NOMO-1 (cell line): ENCODE data around the gene PLEKHM3.
A peak's percentile ranks its signal among the peaks of the same experiment; 100 is the strongest.

Source experiments
- DNase-seq, 2 experiments: peaks; one replicate each; lab custom pipeline; 2025; ENCODE audit not compliant: unreplicated experiment in 2 of 2; lab: John Stamatoyannopoulos, UW

PLEKHM3 gene

GRCh38 chr2:207810200-207810788 is 215.0 kb downstream of the PLEKHM3 start:
- no peak for DNase-seq

GRCh38 chr2:207808119-207808518 is 217.2 kb downstream of the PLEKHM3 start:
- no peak for DNase-seq

- no peak for DNase-seq
Observed at GRCh38 chr2:207807516-207807915, 217.8 kb downstream of the PLEKHM3 start.

GRCh38 chr2:207805566-207806226 is 219.6 kb downstream of the PLEKHM3 start:
- no peak for DNase-seq

GRCh38 chr2:207802650-207803049 is 222.7 kb downstream of the PLEKHM3 start:
- no peak for DNase-seq

- peak in 1 of 2 experiments; percentile 35 for DNase-seq
Observed at GRCh38 chr2:207801259-207801658, 224.1 kb downstream of the PLEKHM3 start.

- no peak for DNase-seq
Observed at GRCh38 chr2:207796585-207797350, 228.6 kb downstream of the PLEKHM3 start.

GRCh38 chr2:207792244-207792785 is 233.0 kb downstream of the PLEKHM3 start:
- DNase-seq: peak; percentile 29 to 67

- DNase-seq: peak in 1 of 2 experiments; percentile 53
Observed at GRCh38 chr2:207791579-207792243, 233.6 kb downstream of the PLEKHM3 start.

- no peak for DNase-seq
Observed at GRCh38 chr2:207790898-207791297, 234.4 kb downstream of the PLEKHM3 start.

- no peak for DNase-seq
Observed at GRCh38 chr2:207787800-207788199, 237.5 kb downstream of the PLEKHM3 start.

GRCh38 chr2:207787017-207787416 is 238.3 kb downstream of the PLEKHM3 start:
- peak; percentile 84 to 90 for DNase-seq

- DNase-seq: peak in 1 of 2 experiments; percentile 20
Observed at GRCh38 chr2:207784898-207785297, 240.4 kb downstream of the PLEKHM3 start.

GRCh38 chr2:207783514-207783913 is 241.8 kb downstream of the PLEKHM3 start:
- DNase-seq: no peak

GRCh38 chr2:207782238-207783030 is 242.9 kb downstream of the PLEKHM3 start:
- no peak for DNase-seq

- DNase-seq: no peak
Observed at GRCh38 chr2:207779523-207779922, 245.8 kb downstream of the PLEKHM3 start.

- no peak for DNase-seq
Observed at GRCh38 chr2:207778298-207778882, 246.9 kb downstream of the PLEKHM3 start.

- no peak for DNase-seq
Observed at GRCh38 chr2:207777124-207777523, 248.2 kb downstream of the PLEKHM3 start.

GRCh38 chr2:207775473-207775872 is 249.9 kb downstream of the PLEKHM3 start:
- no peak for DNase-seq

GRCh38 chr2:207772844-207773205 is 252.5 kb downstream of the PLEKHM3 start:
- DNase-seq: no peak
